GM12878 (cell line): ENCODE measurements around the gene SETD4. TPM values are rescaled to one million over a fixed set of nuclear protein-coding genes. Genes with fewer than 3 reads are reported as not detected.

Experiments
- ATAC-seq: fragments of 200-7000 bp; cut with Tn5 transposase; 3 replicates; pipeline ENCODE4 v1.9.1; 2020; ENCODE audit warnings: mild to moderate bottlenecking, moderate library complexity
- BruUV-seq: library from RNA; stranded (reverse); fragments of 400-500 nt; replicated peaks from 2 replicates; lab custom pipeline; 2021; lab: Mats Ljungman, UMichigan
- CTCF ChIA-PET: fragments of 300-600 bp; sonication (Branson Sonifier 250); formaldehyde crosslinking; extraction: SDS; loops from one replicate; lab custom pipeline; 2021; ENCODE audit warnings: inconsistent platforms; lab: Yijun Ruan, JAX
- POLR2A ChIA-PET: fragments of 350-600 bp; formaldehyde crosslinking; extraction: SDS; loops from one replicate; lab custom pipeline; 2021; ENCODE audit warnings: inconsistent platforms; lab: Charles Lee
- RAD21 ChIA-PET: fragments of 300-600 bp; sonication (Branson Sonifier 250); formaldehyde crosslinking; loops from one replicate; lab custom pipeline; 2023; ENCODE audit warnings: antibody characterized with exemption; ENCODE audit not compliant: unreplicated experiment; lab: Charles Lee
- SMC1A ChIA-PET: fragments of 300-600 bp; sonication (Branson Sonifier 250); formaldehyde crosslinking; loops from one replicate; lab custom pipeline; 2023; ENCODE audit not compliant: unreplicated experiment, uncharacterized antibody; lab: Charles Lee
- DNase-seq: peaks from one replicate; pipeline ENCODE4 v3.0.0-alpha.2; 2011; ENCODE audit warnings: low read depth, low spot score
- FAIRE-seq: peaks from 3 replicates; lab custom pipeline; 2011; peaks lifted over from hg19 to GRCh38; lab: Jason Lieb, UNC
- H2AFZ ChIP-seq: 2 replicates; pipeline ENCODE4 v1.6.0; 2011; ENCODE audit warnings: low read depth, low read length, control low read depth; ENCODE audit not compliant: control insufficient read depth
- H3K27ac ChIP-seq: 2 replicates; pipeline ENCODE4 v1.5.1; 2011; ENCODE audit warnings: control low read depth; ENCODE audit not compliant: control insufficient read depth, insufficient read depth
- H3K27me3 ChIP-seq, 2 experiments: replicated peaks in 1 of 2; 2 replicates each; pipeline versions ENCODE4 v1.6.0 to v1.6.1; 2011; ENCODE audit warnings: low read length in 1 of 2; ENCODE audit not compliant: control insufficient read depth in 2 of 2, insufficient read depth in 2 of 2
- H3K36me3 ChIP-seq, 2 experiments: 2 replicates each; pipeline ENCODE4 v1.5.1; 2011; ENCODE audit warnings: low read length in 1 of 2; ENCODE audit not compliant: control insufficient read depth in 2 of 2, insufficient read depth in 2 of 2
- H3K4me1 ChIP-seq: 2 replicates; pipeline ENCODE4 v1.6.1; 2011; ENCODE audit warnings: mild to moderate bottlenecking, low read length, moderate library complexity, mixed read lengths; ENCODE audit not compliant: control insufficient read depth, insufficient read depth
- H3K4me2 ChIP-seq: 2 replicates; pipeline ENCODE4 v1.6.0; 2011; ENCODE audit warnings: control low read depth; ENCODE audit not compliant: control insufficient read depth, insufficient read depth
- H3K4me3 ChIP-seq: fragments of 200-600 bp; sonication (generic); 2 replicates; pipeline ENCODE4 v1.5.1; 2016
- H3K79me2 ChIP-seq: 2 replicates; pipeline ENCODE4 v1.6.0; 2011; ENCODE audit warnings: low read length; ENCODE audit not compliant: control insufficient read depth, insufficient read depth
- H3K9ac ChIP-seq: 2 replicates; pipeline ENCODE4 v1.8.0; 2011; ENCODE audit warnings: low read length, control low read depth, mixed read lengths; ENCODE audit not compliant: control insufficient read depth, insufficient read depth
- H3K9me3 ChIP-seq: replicated peaks from 3 replicates; pipeline ENCODE4 v1.5.1; 2011; ENCODE audit warnings: mild to moderate bottlenecking, low read length; ENCODE audit not compliant: control insufficient read depth, insufficient read depth
- H4K20me1 ChIP-seq: 2 replicates; pipeline ENCODE4 v1.6.0; 2011; ENCODE audit not compliant: control insufficient read depth, insufficient read depth
- CEBPB ChIP-seq, 2 experiments: fragments of 150-350 bp in 1 of 2; IDR thresholded peaks; 2 replicates each; pipeline ENCODE4 v1.6.1; 2012 to 2014; ENCODE audit warnings: low read depth in 2 of 2, low read length in 2 of 2, borderline replicate concordance in 1 of 2, inconsistent platforms in 1 of 2
- HCFC1 ChIP-seq: fragments of 150-350 bp; IDR thresholded peaks from 2 replicates; pipeline ENCODE4 v1.6.1; 2014; ENCODE audit warnings: low read length
- MEF2B ChIP-seq: fragments of 450-650 bp; IDR thresholded peaks from 2 replicates; pipeline ENCODE4 v1.6.1; 2018; ENCODE audit warnings: mild to moderate bottlenecking, moderate library complexity; ENCODE audit not compliant: partially characterized antibody, poor library complexity, severe bottlenecking
- NKRF ChIP-seq: fragments of 450-650 bp; conservative IDR thresholded peaks from 2 replicates; pipeline ENCODE4 v1.6.1; 2017; ENCODE audit warnings: mild to moderate bottlenecking, moderate library complexity
- NR2F1 ChIP-seq: fragments of 450-650 bp; conservative IDR thresholded peaks from 2 replicates; pipeline ENCODE4 v1.6.1; 2017; ENCODE audit warnings: mild to moderate bottlenecking
- RELB ChIP-seq: fragments of 450-650 bp; IDR thresholded peaks from 2 replicates; pipeline ENCODE4 v1.6.1; 2017; ENCODE audit warnings: low read depth, mild to moderate bottlenecking, moderate library complexity
- TARDBP ChIP-seq: IDR thresholded peaks from 2 replicates; pipeline ENCODE4 v1.6.1; 2016; ENCODE audit warnings: borderline replicate concordance
- TCF3 ChIP-seq: IDR thresholded peaks from 2 replicates; pipeline ENCODE4 v1.6.1; 2012; ENCODE audit warnings: low read depth, mild to moderate bottlenecking, low read length, borderline replicate concordance; ENCODE audit not compliant: insufficient read depth
- ZBED1 ChIP-seq: IDR thresholded peaks from 2 replicates; pipeline ENCODE4 v1.6.1; 2016; ENCODE audit warnings: borderline replicate concordance
- ZBTB4 ChIP-seq: fragments of 450-650 bp; formaldehyde crosslinking; IDR thresholded peaks from 2 replicates; pipeline ENCODE4 v1.4.0; 2022; ENCODE audit warnings: mild to moderate bottlenecking, moderate library complexity
- ZNF384 ChIP-seq: IDR thresholded peaks from 2 replicates; pipeline ENCODE4 v1.6.1; 2012; ENCODE audit warnings: low read depth, mild to moderate bottlenecking, low read length, improper control_type of control experiment, borderline replicate concordance
- ZSCAN29 ChIP-seq: fragments of 450-650 bp; IDR thresholded peaks from 2 replicates; pipeline ENCODE4 v1.6.1; 2017; ENCODE audit warnings: mild to moderate bottlenecking, moderate library complexity
- whole genome bisulfite sequencing: methylation state at CpG from one replicate; pipeline ENCODE4 v1.1.6; 2016; ENCODE audit warnings: low lambda C conversion rate; ENCODE audit not compliant: insufficient replicate concordance, insufficient coverage; ENCODE audit errors: missing lambda C conversion rate; 5-methylcytosine and 5-hydroxymethylcytosine counted together
- in situ Hi-C: fragments of 300-500 bp; cut with MboI; formaldehyde crosslinking; loops from 9 replicates; pipeline ENCODE4 v1.14.3; 2018; ENCODE audit warnings: mixed read lengths
- intact Hi-C: fragments of 100-400 bp; cut with micrococcal nuclease; formaldehyde crosslinking; loops from one replicate; pipeline ENCODE4 v1.14.2; 2022; ENCODE audit not compliant: unreplicated experiment
- polyA plus RNA-seq, 11 experiments: library from polyadenylated mRNA; depleted of rRNA in 4 of 11; unstranded in 6 of 11; stranded (reverse) in 5 of 11; fragments of >200 nt; fragmentation: Nextera tagmentation in 4 of 11; fragmentation: Illumina TruSeq in 1 of 11; extraction: Ambion mirVana in 4 of 11; extraction: Trizol in 1 of 11; gene quantifications; 1 replicate in 1 of 11; 2 replicates in 10 of 11; pipeline versions ENCODE4 v1.2.1 to v1.2.3, GENCODE V29; 2011 to 2016; ENCODE audit warnings: inconsistent platforms in 2 of 11, missing spikeins in 2 of 11, low read depth in 1 of 11
- total RNA-seq, 4 experiments: library from RNA; depleted of rRNA in 3 of 4; stranded (reverse); fragments of >200 nt in 3 of 4; fragmentation: Illumina TruSeq in 1 of 4; extraction: Trizol in 1 of 4; gene quantifications; 2 replicates each; pipeline versions ENCODE4 v1.2.1 to v1.2.3, GENCODE V29; 2013 to 2021
- TF ChIP-seq, protein P1 (sequence below): IDR thresholded peaks from 2 replicates; pipeline ENCODE4 v1.6.1; 2011; ENCODE audit warnings: borderline replicate concordance, low read depth, mild to moderate bottlenecking, moderate library complexity, mixed read lengths, low read length; ENCODE audit not compliant: insufficient read depth; ENCODE audit errors: extremely low read length

Gene SETD4
- total and polyA plus RNA-seq, 10 of the 15 experiments (the other 5 are each of a cell fraction or from before 2014, with no cell fraction given) = 10.3 to 37.0 (median 18.6) TPM

GRCh38 chr21:36052860-36053714 lies 7.2 kb downstream of the SETD4 start:
- Histone ChIP-seq H4K20me1 (no peaks in the 10 kb centered on the region), H3K4me2 (no peak overlapping the region), H3K4me3 (no peak overlapping the region), H3K4me1 (no peaks in the 10 kb centered on the region), H2AFZ (no peak overlapping the region), H3K27ac (no peak overlapping the region), H3K9ac (no peak overlapping the region), H3K79me2 (no peaks in the 10 kb centered on the region), H3K9me3 (no peaks in the 10 kb centered on the region), H3K27me3 (no peaks in the 10 kb centered on the region), H3K36me3 (peaks cover 16 to 33% of the 10 kb centered on the region in 2 experiments)
- FAIRE-seq (no peak), DNase-seq (no peak), ATAC-seq (no peak)
- 94% methylated on average over 10 of the region's 10 CpGs for WGBS
- TF ChIP-seq NKRF (no peak), HCFC1 (no peak), CEBPB (IDR thresholded peaks at IDR 0.05; ENCODE audit: borderline replicate concordance in 1 of 2, low read depth in 2 of 2, low read length in 2 of 2) (no peak), ZSCAN29 (no peak), TCF3 (no peak), RELB (no peak), ZBTB4 (CRISPR knock-in tag) (no peak), MEF2B (no peak), NR2F1 (no peak), ZNF384 (no peak), ZBED1 (no peak), TARDBP (no peak)
- TF ChIP-seq, protein P1, sequence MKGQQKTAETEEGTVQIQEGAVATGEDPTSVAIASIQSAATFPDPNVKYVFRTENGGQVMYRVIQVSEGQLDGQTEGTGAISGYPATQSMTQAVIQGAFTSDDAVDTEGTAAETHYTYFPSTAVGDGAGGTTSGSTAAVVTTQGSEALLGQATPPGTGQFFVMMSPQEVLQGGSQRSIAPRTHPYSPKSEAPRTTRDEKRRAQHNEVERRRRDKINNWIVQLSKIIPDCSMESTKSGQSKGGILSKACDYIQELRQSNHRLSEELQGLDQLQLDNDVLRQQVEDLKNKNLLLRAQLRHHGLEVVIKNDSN = no peak
- SMC1A ChIA-PET = interaction anchor here (0.9 kb wide), 1 partner anchor 13 kb away, joined by 3 read pairs; no protein-coding TSS in a partner anchor
- intact Hi-C loops = no loop called here
- RAD21 ChIA-PET = interaction anchor here (0.8 kb wide), 1 partner anchor 50 kb away, joined by 3 read pairs; no protein-coding TSS in a partner anchor
- in situ Hi-C loops = no loop called here
- CTCF ChIA-PET = interaction anchor here (0.6 kb wide), 1 partner anchor 1691 kb away, joined by 3 read pairs; no protein-coding TSS in a partner anchor
- POLR2A ChIA-PET = interaction anchor here (0.7 kb wide), 1 partner anchor 1168 kb away, joined by 4 read pairs; no protein-coding TSS in a partner anchor
- BruUV-seq = no TSS peak
